Upper lobe of left lung (tissue), 4 donors: ENCODE results near the gene TSPAN31.

Source experiments
- CTCF ChIP-seq, 6 experiments: fragments of 450-650 bp in 4 of 6; fragments of 200-600 bp in 2 of 6; sonication (generic) in 2 of 6; IDR thresholded peaks; one replicate each; pipeline ENCODE4 v1.5.1; 2016 to 2019; ENCODE audit warnings: antibody characterized with exemption in 6 of 6
- EP300 ChIP-seq, 4 donors: sonication (generic); formaldehyde crosslinking; IDR thresholded peaks; one replicate each; pipeline ENCODE4 v1.5.1; 2017; ENCODE audit warnings: antibody characterized with exemption in 4 of 4, control low read depth in 2 of 4
- POLR2A ChIP-seq, 4 donors: fragments of 450-650 bp; IDR thresholded peaks; one replicate each; pipeline ENCODE4 v1.5.1; 2016 to 2017; ENCODE audit warnings: antibody characterized with exemption in 4 of 4, mild to moderate bottlenecking in 2 of 4
- POLR2AphosphoS5 ChIP-seq, 2 donors: sonication (generic); formaldehyde crosslinking; IDR thresholded peaks; one replicate each; pipeline ENCODE4 v1.5.1; 2017; ENCODE audit warnings: antibody characterized with exemption in 2 of 2

GRCh38 chr12:57746025-57746424 is 1.2 kb downstream of the TSPAN31 start:
- TF ChIP-seq CTCF (IDR thresholded peaks at IDR 0.05), result no peak
- no peak for TF ChIP-seq POLR2AphosphoS5 (IDR thresholded peaks at IDR 0.05)
- TF ChIP-seq POLR2A (IDR thresholded peaks at IDR 0.05), result no peak
- TF ChIP-seq EP300 (IDR thresholded peaks at IDR 0.05), result no peak
